H54 (cell line): ENCODE measurements around the gene PLA2G15.

Experiments
- DNase-seq: peaks from one replicate; pipeline ENCODE4 v3.0.0; 2011; ENCODE audit warnings: low spot score, mixed read lengths; ENCODE audit not compliant: insufficient read length
- FAIRE-seq: peaks from 3 replicates; lab custom pipeline; 2011; peaks lifted over from hg19 to GRCh38; lab: Jason Lieb, UNC
- POLR2A ChIP-seq: IDR thresholded peaks from 2 replicates; pipeline ENCODE4 v1.6.1; 2011; ENCODE audit warnings: low read depth, mild to moderate bottlenecking, low read length

Gene PLA2G15

GRCh38 chr16:68252383-68252782 is 7.2 kb downstream of the PLA2G15 start:
- TF ChIP-seq POLR2A = no peak
- no peak for DNase-seq
- no peak for FAIRE-seq

GRCh38 chr16:68253721-68254120 is 8.5 kb downstream of the PLA2G15 start:
- DNase-seq (no peak), FAIRE-seq (no peak)
- TF ChIP-seq POLR2A = no peak

- TF ChIP-seq POLR2A = no peak
- FAIRE-seq = no peak
- no peak for DNase-seq
Measured at GRCh38 chr16:68255712-68256111, 10.5 kb downstream of the PLA2G15 start.

GRCh38 chr16:68257251-68257905 is 12.2 kb downstream of the PLA2G15 start:
- FAIRE-seq (no peak), DNase-seq (peak; percentile 43)
- no peak for TF ChIP-seq POLR2A

- DNase-seq (peak; percentile 92), FAIRE-seq (peak; percentile 86)
- TF ChIP-seq POLR2A = no peak
Measured at GRCh38 chr16:68257906-68258800, 13.0 kb downstream of the PLA2G15 start.

GRCh38 chr16:68259007-68259825 is 14.0 kb downstream of the PLA2G15 start:
- no peak for TF ChIP-seq POLR2A
- DNase-seq (no peak), FAIRE-seq (no peak)

GRCh38 chr16:68263559-68264127 is 18.5 kb downstream of the PLA2G15 start:
- no peak for TF ChIP-seq POLR2A
- FAIRE-seq = no peak
- no peak for DNase-seq

- peak; percentile 84 for DNase-seq
- TF ChIP-seq POLR2A = peak; percentile 88
Measured at GRCh38 chr16:68264128-68265077, 19.2 kb downstream of the PLA2G15 start, which contains the start of gene SLC7A6. Gene SLC7A6 (plus strand): TSS chr16:68264526. CDS start chr16:68274727, 10,201 bp downstream.

GRCh38 chr16:68265078-68265920 is 20.1 kb downstream of the PLA2G15 start:
- no peak for TF ChIP-seq POLR2A
- FAIRE-seq = peak; percentile 50
- peak; percentile 85 for DNase-seq

More at GRCh38 chr16:68264128-68265077, 19.2 kb downstream of the PLA2G15 start, which contains the start of gene SLC7A6:
- no peak for FAIRE-seq

GRCh38 chr16:68267612-68268405 is 22.6 kb downstream of the PLA2G15 start:
- FAIRE-seq (no peak), DNase-seq (no peak)
- no peak for TF ChIP-seq POLR2A

GRCh38 chr16:68269793-68270192 is 24.6 kb downstream of the PLA2G15 start:
- FAIRE-seq (no peak), DNase-seq (no peak)
- TF ChIP-seq POLR2A = no peak
